HG03060 (cell line): Measurements from ENCODE around the gene AKAP13.

Experiments used
- ATAC-seq: cut with Tn5 transposase; IDR thresholded peaks from one replicate; pipeline ENCODE4 v1.9.1; 2021; ENCODE audit warnings: low read depth, moderate number of reproducible peaks; ENCODE audit not compliant: unreplicated experiment

Gene AKAP13

GRCh38 chr15:85771271-85771670, 390.9 kb downstream of the AKAP13 start:
- no peak for ATAC-seq

- ATAC-seq, result no peak
Observed at GRCh38 chr15:85771781-85772445, 391.5 kb downstream of the AKAP13 start.

DNA sequence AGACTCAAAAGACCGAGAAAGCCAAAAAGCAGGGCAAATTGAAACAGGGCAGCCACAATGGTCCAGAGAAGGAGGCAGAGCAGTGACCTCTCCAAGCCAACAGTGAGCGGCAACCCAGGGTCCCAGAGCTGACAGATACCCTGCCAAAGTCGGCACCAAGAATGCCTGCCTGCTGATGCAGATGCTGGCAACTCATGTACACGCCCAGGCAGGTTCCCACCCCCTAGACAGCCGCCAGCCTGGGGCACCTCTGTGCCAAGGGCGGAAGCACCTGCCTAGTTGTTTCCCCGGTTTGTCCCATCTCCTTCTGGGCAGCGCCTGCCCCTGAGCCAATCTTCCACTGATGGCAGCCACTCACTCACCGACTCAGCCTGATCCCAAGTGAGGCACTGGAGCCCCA, 392.3 kb downstream of the AKAP13 start:
- no peak for ATAC-seq

GRCh38 chr15:85773249-85773648, 392.8 kb downstream of the AKAP13 start:
- ATAC-seq, result no peak

GRCh38 chr15:85773970-85774369, 393.6 kb downstream of the AKAP13 start:
- no peak for ATAC-seq

- ATAC-seq, result no peak
Observed at GRCh38 chr15:85777250-85778106, 397.1 kb downstream of the AKAP13 start.

DNA sequence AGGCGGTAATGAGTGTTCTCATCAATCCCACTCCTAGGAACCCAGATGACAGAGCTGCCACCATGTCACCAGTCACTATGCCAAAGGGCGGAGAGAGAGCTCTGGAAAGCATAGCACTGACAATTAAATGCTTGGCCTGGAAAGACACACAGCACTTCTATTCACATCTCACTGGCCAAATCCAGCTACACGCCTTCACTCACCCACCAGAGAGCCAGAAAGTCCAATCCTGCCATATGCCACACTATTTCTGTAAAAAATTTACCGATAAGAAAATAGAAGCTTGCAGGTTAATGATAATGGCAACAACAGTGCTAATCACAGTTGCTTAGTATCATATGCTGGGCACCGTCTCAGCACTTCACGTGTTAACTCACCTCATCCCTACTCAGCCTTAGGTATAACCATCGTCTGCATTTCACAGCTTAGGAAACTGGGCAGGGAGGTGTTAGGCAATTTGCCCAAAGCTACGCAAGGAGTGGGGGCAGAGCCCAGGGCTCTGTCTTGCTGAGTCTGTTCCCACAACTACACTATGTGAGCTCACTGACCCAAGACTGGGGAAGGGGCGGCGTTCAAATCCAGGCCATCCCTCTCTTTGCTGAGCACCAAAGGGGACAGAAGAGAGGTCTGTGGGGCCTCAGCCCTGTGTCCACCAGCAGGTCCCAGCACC, 397.8 kb downstream of the AKAP13 start:
- no peak for ATAC-seq

GRCh38 chr15:85779249-85779648, 398.8 kb downstream of the AKAP13 start:
- ATAC-seq, result no peak

DNA sequence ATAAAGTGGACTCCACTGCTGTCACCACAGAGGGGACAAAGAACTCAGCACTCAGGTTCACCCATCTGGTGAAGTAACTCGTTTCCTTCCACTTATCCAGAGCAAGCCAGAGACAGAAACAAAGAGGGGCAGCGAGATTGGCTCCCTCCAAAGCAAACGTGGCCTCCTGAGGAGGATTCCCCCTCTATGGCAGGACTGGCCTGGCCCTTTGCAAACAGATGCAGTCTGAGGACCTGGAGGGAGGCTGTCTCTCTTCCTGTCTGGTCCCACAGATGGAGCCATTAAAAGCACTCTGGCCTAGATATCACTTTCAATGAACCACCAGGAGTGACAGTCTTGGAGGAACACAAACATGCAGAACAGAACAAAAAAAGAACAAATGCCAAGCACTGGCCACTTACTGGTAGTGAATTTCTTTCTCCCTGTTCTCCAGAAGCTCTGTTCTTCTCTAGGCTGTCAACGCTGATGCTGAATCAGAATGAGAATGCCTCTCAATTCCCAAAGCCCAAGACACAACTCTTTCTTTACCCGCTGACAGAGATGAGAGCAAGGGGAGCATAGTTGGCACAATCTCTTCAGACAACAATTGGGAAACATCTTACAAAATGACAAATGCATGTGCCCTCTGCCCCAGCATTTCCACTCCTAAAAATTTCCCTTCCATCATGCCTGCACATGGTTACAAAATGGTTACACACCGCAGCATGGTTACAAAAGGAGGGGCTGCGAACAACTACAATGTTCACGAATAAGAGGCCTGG, 400.0 kb downstream of the AKAP13 start:
- ATAC-seq, result no peak

DNA sequence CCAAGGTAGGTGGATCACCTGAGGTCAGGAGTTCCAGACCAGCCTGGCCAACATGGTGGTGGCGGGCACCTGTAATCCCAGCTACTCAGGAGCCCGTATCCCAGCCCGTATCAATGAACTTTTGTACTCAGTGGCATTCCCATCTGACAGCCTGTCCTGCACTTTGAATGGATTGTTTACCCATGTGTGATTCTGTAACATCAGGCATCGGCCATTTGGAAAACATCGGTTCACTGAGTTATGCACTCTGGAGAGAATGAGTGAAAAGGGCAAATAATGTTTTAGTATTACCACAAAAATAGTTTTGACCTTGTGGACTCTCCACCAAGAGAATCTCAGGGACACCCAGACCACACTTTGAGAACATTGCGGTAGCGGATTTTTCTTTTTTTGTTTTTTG, 400.7 kb downstream of the AKAP13 start:
- no peak for ATAC-seq

- no peak for ATAC-seq
Observed at GRCh38 chr15:85782064-85782463, 401.7 kb downstream of the AKAP13 start.

- no peak for ATAC-seq
Observed at GRCh38 chr15:85785887-85786780, 405.7 kb downstream of the AKAP13 start.

- ATAC-seq, result no peak
Observed at GRCh38 chr15:85786781-85787114, 406.3 kb downstream of the AKAP13 start.

GRCh38 chr15:85788771-85789495, 408.5 kb downstream of the AKAP13 start:
- no peak for ATAC-seq

DNA sequence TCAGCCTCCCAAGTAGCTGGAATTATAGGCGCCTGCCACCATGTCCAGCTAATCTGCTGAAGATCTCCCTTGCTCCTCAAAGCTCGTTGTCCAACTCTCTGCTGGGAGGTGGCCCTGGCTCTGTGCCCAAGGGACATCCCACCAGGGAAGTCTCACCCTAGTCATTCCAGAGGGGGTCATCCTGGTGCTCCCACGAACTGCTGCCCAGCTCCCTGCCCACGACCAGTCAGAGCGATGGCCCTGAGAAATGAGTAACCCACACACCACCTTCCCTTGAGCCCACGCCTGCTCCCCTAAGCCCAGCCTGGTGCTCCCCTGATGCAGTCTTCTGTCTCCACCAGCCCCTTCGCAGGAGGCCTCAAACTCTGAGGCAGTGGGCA, 409.1 kb downstream of the AKAP13 start:
- ATAC-seq, result no peak

DNA sequence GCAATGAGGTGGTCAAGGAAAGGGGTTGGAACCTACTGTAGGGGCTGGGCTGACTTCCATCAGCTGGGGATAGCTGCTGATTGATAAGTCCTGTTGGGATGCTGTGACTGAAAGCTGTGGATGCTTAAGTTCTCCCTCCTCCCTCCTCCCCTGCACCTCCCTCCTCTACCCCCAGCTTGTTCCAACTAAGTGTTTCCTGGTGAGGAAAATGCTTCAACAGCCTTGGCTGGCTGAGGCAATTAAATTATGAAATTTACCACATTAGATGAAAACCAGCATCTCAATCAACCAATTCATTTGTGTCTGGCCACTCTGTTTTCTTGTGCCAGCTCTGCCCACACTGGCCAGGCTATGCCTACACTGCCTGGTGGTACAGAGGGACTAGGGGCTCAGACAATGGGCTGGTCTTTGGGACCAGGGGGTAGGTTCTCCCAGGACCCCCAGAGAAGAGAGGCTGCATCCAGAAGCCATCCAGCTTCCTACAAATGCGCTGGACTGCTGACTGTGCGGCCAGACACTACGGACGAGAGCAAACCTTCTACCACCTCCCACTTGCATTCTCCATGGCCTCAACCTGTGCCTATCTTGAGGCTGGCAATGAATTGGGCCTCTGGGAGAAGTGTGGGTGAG, 411.8 kb downstream of the AKAP13 start:
- no peak for ATAC-seq

- ATAC-seq, result no peak
Observed at GRCh38 chr15:85792912-85793590, 412.6 kb downstream of the AKAP13 start.
